CD4-positive, alpha-beta T cell treated with Interleukin-6 for 4 hours (primary cell): ENCODE results near the gene SPIN1.

ENCODE experiments used
- DNase-seq: peaks from one replicate; pipeline ENCODE4 v3.0.0-alpha.2; 2020; ENCODE audit warnings: mixed read lengths

The SPIN1 gene

DNA sequence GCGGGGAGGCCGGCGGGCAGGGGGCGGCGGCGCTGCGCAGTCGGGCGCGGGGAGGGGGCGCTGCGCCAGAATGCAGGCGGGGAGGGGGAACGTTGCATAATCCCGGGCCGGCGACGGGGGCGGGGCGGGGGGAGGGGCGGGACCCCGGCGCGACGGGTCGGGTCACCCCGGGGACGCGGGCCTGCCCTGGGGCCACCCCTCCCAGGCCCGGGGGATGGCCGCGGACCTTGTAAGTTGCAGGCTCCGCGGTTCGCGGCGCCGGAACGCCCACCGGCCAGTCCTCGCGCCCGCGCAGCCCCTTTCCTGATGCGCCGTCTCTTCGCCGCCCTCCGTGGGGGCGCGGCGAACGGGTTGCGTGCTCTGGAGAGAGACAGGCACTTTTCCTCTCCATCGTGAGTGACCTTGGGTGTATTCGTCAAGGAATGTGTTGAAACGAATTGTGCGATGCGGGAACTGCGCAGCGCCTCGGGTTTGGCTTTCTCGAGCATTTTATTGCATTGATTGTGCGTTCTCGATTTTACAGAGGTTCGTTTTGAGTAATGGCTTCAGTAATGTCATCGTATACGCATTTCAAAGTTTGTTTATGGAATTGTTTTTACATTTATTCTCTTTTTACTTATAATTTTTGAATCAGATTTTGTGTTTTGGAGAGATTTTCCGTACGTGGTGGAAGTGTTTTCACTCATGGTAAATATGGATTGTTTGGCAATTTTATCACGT, 802 bp downstream of the SPIN1 start:
- DNase-seq = no peak

DNA sequence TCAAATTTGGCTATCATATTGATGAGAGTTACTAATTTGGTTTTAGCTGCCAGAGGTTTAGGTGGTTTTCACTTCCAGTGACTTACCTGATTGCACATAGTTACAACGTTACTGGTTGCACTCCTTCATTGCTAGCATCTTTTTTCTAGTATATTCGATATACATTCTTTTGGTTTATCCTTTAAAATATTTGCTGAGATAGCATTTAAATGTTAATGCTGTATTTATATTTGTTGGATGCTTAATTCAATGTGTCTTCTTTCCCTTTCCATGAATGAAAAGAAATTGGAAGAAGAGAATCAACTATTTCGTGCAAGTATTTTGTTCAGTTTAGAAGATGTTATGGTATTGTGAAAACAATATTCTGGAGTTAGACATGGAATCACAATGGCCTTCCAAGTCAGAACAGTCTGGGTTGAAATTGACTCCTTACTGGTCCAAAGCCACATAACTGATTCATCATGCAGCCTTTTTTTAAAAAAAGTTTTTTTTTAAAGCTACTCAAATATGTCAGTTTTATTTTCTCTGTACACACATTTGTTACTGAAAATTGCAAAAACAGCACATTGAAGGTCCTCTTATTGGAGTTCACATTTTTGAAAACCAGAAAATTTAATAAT, 2.2 kb downstream of the SPIN1 start:
- no peak for DNase-seq

DNA sequence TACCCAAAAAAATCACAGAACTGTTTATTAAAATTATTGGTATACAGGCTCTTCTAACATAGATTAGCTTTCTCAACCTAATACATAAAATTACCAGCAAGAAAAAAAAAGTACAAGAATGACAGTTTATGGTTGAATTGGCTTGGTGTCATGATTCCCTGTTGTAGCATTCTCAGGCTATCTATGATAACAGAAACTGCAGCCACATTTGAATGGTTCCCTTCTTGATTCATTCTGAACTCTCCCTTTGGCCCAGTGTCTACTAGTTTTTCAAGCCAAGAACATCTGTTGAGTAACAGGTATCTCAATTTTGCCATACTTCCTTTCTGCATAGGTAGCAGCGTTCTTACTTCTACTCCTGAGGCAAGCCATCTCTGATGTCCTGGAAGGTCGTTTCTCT, 3.0 kb downstream of the SPIN1 start:
- no peak for DNase-seq

- no peak for DNase-seq
Measured at GRCh38 chr9:88391921-88392320, 3.7 kb downstream of the SPIN1 start.

GRCh38 chr9:88392549-88392948, 4.3 kb downstream of the SPIN1 start:
- no peak for DNase-seq

GRCh38 chr9:88396836-88397577, 8.8 kb downstream of the SPIN1 start:
- DNase-seq = no peak

DNA sequence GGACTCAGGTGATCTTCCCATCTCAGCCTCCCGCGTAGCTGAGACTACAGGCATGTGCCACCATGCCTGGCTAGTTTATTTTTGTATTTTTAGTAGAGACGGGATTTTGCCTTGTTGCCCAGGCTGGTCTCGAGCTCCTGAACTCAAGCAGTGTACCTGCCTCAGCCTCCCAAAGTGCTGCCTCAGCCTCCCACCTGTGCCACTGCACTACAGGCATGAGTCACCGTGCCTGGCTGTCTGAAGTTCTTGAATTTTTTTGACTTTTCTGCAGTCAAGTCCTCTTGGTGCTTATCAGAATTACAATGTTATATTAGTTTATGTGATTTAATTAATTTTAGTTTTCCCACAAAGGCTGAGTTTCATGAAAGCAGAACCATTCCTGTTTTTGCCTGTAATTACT, 9.8 kb downstream of the SPIN1 start:
- no peak for DNase-seq

GRCh38 chr9:88399966-88400365, 11.7 kb downstream of the SPIN1 start:
- DNase-seq = no peak

DNA sequence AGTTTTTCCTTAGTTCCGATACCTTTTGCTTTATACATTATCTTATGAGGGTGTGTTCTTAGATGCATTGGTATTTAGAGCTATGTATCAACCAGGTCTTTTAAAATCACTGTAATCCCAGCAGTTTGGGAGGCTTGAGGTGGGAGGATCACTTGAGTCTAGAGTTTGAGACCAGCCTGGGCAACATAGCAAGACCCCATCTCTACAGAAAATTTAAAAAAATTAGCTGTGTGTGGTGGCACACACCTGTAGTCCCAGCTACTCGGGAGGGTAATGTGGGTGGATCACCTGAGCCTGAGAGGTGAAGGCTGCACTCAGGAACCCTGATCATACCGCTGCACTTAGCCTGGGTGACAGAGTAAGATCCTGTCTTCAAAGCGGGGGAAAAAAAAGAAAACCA, 15.1 kb downstream of the SPIN1 start:
- DNase-seq = no peak

- DNase-seq = no peak
Measured at GRCh38 chr9:88406051-88406450, 17.8 kb downstream of the SPIN1 start.

DNA sequence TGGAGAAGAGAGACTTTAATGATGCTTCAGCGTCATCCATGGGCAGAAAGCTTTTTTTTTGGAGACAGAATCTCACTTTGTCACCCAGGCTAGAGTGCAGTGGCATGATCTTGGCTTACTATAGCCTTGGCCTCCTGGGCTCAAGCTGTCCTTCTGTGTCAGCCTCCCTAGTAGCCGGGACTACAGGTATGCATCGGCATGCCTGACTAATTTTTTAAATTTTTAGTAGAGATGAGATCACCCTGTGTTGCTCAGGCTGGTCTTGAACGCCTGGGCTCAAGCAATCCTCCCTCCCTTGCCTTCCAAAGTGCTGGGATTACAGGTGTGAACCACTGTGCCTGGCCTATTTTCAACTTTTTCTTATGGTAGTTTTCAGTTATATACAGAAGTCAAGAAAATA, 23.2 kb downstream of the SPIN1 start:
- no peak for DNase-seq

DNA sequence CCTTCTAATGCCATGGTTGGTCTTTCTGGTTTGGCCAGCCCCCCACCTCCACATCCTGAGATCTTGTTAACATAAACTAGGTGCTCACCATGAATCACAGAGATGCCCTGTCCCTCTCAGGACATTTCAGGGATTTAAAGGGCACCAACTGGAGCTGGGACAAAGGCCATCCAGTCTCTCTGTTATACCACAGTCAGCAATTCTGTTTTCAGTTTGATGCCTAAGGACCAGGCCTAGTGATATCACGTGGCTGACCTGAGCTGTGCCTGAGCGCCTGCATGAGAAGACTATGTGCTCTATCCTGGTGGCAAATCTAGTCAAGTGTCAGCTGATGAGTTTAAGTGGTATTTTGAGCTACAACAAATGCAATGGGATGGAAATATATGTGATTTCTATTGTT, 26.1 kb downstream of the SPIN1 start:
- no peak for DNase-seq

DNA sequence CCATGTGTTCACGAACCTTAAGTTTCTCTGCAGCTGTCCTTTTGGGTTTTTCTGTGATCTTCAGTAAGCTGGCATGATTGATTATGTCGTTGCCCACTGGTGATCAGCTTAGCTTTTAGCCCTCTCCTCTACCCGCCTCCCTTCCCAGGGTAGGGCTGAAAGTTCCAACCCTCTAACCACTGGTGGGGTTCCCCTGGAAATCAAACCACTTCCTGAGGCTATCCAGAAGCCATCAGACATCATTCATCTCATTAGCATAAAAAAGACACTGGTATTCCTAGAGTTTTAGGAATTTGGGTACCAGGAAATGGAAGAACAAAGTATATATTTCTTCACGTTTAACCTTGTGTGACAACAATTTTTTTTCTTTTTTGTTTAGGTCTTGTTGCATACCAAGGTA, 29.8 kb downstream of the SPIN1 start:
- DNase-seq = no peak

GRCh38 chr9:88418715-88419540, 30.7 kb downstream of the SPIN1 start:
- DNase-seq = no peak

- DNase-seq = no peak
Measured at GRCh38 chr9:88420227-88420626, 32.0 kb downstream of the SPIN1 start.

DNA sequence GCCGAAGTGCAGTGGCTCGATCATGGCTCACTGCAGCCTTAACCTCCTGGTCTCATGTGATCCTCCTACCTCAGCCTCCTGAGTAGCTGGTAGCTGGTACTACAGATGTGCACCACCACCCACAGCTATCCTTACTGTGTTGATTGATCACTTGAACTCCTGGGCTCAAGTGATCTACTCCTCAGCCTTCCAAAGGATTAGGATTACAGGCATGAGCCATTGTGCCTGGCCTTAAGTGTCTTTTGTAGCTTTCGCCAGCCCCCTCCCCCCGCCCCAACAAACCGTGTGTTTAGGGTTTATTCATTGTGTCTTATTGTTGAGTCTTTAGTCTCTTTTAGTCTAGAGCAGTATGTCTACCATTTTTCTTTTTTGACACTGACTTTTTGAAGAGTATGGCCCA, 33.1 kb downstream of the SPIN1 start:
- DNase-seq = no peak

- DNase-seq = no peak
Measured at GRCh38 chr9:88425538-88425950, 37.3 kb downstream of the SPIN1 start.

GRCh38 chr9:88426651-88427050, 38.4 kb downstream of the SPIN1 start:
- DNase-seq = no peak

GRCh38 chr9:88429595-88430430, 41.6 kb downstream of the SPIN1 start:
- no peak for DNase-seq

- no peak for DNase-seq
Measured at GRCh38 chr9:88433583-88434255, 45.5 kb downstream of the SPIN1 start.

DNA sequence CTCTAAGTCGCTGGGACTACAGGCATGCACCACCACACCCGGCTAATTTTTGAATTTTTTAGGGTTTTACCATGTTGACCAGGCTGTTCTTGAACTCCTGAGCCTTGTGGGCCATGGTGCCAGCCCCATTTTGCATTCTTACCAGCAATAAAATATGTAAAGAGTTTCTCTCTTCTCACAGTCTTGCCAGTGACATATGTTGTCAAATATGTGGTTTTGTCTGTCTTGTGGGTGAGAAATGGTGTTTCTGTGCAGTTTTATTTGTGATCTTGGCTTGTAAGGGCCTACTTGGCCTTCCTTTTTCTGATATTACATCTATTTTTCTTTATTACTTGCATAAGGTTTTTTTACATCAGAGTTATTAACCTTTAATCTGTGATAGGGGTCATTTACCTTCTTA, 47.1 kb downstream of the SPIN1 start:
- no peak for DNase-seq

DNA sequence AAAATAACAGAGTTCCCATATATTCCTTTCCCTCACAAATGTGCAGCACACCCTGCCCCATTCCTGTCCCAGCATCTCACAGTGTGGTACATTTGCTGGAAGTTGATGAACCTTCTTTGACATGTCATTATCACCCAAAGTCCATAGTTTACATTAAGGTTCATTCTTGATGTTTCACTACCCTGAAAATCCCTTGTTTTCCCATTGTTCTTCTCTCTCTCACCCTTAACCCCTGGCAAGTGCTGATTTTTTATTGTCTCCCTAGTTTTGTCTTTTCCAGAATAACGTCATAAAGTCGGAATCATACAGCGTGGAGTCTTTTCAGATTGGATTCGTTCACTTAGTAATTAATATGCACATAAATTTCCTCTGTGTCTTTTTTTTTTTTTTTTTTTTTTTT, 48.1 kb downstream of the SPIN1 start:
- DNase-seq = no peak
